HG03354 (cell line): ENCODE data around the gene USP10.

ENCODE experiments used
- ATAC-seq: cut with Tn5 transposase; IDR thresholded peaks from one replicate; pipeline ENCODE4 v1.9.1; 2021; ENCODE audit warnings: mild to moderate bottlenecking; ENCODE audit not compliant: unreplicated experiment, poor library complexity, severe bottlenecking

USP10 gene

DNA sequence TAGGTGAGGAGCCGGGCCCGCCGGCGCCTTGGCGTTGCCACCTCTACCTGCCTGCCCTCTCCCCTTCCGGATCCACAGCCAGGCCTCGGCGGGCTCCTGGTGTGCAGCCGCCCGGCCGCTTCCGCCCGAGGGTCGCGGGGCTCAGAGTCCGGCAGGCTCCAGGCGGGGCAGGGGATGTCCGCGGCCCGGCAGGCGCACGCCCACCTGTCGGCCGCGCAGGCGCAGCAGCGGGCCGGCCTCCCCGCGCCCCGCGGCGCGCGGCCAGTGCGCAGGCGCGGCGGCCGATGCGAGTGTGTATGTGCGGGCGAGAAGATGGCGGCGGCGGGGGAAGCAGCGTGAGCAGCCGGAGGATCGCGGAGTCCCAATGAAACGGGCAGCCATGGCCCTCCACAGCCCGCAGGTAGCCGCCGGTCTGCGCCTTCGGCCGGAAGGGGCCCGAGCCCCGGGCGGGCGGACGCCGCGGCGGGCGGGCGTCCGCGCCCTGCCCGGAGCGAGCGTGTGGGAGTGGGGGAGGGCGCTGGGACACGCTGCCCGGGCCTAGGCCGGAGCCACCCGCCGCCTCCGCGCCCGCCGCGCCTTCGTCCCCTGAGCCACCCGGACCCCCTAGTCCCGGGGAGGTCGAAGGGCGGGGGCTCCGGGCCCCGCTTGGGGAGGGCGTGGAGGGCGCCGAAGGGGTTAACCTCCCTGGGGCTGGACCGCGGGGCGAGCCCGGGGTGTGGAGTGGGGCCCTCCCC is at the start of gene USP10:
USP10 (plus strand) TSS at position 289 of the 734 bp plus-strand sequence; CDS start at position 380, 91 bp downstream.
- ATAC-seq = peak; percentile 78

- ATAC-seq = no peak
Observed at GRCh38 chr16:84650062-84650991, 49.5 kb upstream of the USP10 start.

DNA sequence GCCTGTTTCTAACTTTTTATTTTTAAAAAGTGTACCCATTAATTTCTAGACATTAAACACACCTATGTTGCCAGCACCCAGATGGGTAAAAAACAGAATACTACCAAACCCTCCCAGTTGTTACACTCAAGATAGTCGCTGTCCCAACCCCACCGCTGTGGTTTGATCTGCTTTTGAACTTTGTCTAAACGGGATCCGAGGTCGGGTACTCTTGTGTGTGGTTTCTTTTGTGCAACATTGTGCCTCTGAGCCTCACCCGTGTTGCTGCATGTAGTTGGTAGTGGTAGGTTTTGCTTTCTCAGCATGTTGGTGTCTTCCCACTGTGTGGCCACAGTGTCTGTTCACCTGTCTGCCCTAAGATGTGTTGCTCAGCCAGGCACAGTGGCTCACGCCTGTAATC is 47.2 kb upstream of the USP10 start:
- no peak for ATAC-seq

DNA sequence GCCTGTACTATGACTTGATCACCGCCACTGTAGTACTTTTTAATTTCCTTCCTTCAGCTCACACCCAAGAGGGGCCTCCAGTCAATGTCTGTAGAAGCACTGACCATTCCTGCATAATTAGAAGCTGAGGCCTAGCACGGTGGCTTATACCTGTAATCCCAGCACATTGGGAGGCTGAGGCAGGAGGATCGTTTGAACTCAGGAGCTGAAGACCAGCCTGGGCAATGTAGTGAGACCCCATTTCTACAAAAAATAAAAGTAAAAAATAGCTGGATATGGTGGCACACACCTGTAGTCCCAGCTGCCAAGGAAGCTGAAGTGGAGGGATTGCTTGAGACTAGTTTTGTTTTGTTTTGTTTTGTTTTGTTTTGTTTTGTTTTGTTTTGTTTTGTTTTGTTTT is 45.6 kb upstream of the USP10 start:
- ATAC-seq = no peak

GRCh38 chr16:84654998-84655397 is 44.8 kb upstream of the USP10 start:
- ATAC-seq = no peak

- ATAC-seq = no peak
Observed at GRCh38 chr16:84656649-84657048, 43.2 kb upstream of the USP10 start.

- no peak for ATAC-seq
Observed at GRCh38 chr16:84657229-84657837, 42.5 kb upstream of the USP10 start.

GRCh38 chr16:84658690-84659089 is 41.1 kb upstream of the USP10 start:
- no peak for ATAC-seq

DNA sequence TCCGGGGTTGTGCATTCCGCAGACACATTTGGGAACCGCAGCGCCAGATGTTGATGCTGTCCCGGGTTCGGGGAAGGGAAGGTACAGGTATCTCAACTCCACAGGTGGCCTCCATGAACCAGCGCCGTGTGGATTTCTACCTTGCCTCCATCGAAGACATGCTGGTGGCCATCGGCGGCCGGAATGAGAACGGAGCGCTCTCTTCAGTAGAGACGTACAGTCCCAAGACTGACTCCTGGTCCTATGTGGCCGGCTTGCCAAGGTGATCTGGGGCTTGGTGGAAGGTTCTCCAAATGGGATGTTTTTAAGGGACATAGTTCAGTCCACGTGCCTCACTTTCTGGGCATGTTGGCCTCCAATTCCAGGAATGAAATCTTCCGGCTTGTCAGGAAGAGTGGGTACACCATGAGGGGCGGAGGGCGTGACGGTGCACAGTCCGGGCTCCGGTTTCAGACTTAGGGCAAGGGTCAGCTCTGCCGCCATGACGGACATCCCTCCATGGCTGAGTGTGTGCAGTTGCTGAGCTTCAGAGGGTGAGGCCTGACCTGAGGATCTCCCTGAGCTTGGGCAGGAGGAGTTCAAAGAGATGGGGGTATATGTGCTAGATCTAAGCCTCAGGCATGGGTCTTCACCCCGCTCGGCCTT is 40.0 kb upstream of the USP10 start:
- ATAC-seq = no peak

DNA sequence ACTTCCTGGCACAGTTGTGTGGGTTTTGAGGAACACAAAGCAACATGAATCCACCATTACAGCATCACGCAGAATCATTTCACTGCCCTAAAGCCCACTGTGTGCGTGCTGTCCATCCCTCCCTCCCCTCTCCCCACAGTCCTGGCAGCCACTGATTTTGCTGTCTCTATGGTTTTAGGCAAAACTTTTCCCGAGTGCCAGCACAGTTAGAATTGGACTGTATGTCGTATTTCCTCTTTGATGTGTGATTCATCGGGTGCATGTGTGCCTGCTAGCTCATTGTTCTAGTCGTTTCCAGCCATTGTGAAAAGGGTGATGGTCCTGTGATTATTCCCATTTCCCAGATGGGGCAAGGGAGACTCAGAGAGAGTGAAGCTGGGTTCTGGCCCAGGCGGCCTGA is 38.8 kb upstream of the USP10 start:
- no peak for ATAC-seq

DNA sequence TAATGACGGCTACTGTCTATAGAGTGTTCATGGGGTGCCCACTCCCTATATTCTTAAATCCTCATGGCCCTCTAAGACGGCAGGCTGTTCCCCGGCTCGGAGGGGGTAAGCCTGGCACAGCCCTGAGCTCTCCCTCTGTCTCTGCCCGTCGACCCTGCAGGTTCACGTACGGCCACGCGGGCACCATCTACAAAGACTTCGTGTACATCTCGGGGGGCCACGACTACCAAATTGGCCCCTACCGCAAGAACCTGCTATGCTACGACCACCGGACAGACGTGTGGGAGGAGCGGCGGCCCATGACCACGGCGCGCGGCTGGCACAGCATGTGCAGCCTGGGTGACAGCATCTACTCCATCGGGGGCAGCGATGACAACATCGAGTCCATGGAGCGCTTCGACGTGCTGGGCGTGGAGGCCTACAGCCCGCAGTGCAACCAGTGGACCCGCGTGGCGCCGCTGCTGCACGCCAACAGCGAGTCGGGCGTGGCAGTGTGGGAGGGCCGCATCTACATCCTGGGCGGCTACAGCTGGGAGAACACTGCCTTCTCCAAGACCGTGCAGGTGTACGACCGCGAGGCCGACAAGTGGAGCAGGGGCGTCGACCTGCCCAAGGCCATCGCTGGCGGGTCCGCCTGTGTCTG is 38.3 kb upstream of the USP10 start:
- no peak for ATAC-seq

GRCh38 chr16:84662471-84662870 is 37.3 kb upstream of the USP10 start:
- no peak for ATAC-seq

DNA sequence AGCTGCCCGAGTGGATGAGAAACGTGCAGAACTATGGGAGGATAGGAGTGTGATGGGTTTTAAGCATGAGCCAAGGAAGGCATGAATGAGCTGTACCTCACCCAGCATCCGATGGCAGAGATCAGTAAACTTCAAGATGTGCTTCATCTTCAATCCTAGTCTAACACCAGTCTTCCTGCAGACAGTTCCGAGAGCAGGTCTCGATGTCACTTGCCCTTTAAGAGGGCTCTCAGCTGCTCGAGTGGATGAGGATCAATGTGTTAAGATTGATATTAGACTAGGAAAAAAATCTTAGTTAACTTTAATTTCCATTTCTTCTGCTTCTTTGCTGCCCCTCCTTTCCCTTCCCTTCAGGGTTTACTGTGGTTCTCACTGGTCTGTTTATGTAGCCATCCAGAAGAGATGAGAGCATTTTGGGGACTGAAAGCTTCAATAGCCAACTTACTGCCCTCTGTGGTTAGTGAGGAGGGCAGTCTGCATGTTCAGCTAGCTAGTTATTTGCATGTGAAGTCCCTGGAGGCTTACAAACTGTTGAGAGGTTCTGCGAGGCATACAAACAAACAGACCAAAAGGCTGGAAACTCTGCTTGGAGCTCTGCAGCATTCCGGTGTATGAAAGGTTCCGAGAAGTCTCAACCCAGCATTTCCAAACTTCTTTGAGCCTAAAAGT is 36.2 kb upstream of the USP10 start:
- peak; percentile 93 for ATAC-seq

DNA sequence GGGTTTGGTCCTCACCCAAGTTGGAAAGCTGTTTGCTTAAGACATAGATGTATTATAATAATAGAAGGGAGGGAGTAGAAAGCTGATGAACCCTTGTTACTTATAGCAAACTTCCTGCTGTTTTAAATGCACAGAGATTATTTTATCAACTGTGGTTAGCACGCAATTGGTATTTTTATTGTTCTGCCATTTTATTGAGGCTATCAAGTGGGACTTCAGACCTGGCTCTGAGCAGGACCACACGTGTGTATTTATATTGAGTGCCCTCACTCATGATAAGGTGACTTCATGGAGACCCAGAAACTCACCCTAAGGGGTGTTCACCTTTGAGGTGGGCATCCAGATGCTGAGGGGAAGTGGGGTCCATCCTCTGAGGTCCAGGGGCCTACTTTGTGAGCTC is 34.4 kb upstream of the USP10 start:
- no peak for ATAC-seq

- no peak for ATAC-seq
Observed at GRCh38 chr16:84665843-84666242, 34.0 kb upstream of the USP10 start.

DNA sequence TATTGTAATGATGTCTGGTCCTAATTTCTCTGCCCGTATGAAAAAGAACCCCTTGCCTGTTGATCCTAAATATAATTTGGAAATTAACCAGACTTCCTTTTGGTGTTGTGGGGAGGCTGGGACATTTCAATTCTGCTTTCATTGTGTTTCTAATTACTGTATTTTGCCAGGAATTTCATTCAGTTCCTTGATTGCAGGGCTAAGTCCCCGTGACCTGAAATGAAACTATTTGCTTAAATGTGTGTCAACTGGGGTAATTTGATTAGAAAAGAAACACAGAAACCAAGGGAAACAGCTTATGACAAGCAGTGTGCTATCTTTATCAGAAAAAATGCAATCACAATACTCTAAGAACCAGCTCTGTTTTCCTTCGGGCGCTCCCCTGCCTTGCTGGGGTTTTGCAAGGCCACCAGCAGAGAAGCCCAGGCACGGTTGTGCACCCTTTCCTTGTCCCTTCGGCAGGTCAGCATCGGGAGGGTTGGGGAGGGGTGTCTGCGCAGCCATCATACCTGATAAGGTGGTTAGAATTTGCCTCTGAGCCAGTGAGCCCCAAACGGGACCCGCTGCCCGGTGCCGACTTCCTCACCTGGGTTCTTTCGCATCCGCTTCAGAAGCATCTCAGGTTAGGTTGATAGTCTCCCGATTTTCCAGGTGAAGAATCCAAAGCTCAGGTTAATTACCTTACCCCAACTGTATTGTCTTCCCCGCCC is 32.0 kb upstream of the USP10 start:
- ATAC-seq = no peak

GRCh38 chr16:84670063-84670462 is 29.7 kb upstream of the USP10 start:
- ATAC-seq = no peak
